K562 (cell line): ENCODE measurements around the gene MYLK2. TPM values are rescaled to one million over a fixed set of nuclear protein-coding genes. Genes with fewer than 3 reads are reported as not detected.

Experiments used
- ATAC-seq: fragments of 200-7000 bp; cut with Tn5 transposase; 3 replicates; pipeline ENCODE4 v1.9.1; 2020; ENCODE audit warnings: moderate library complexity
- BruUV-seq: library from RNA; stranded (reverse); fragments of 400-500 nt; replicated peaks from 2 replicates; lab custom pipeline; 2021; lab: Mats Ljungman, UMichigan
- CTCF ChIA-PET: fragments of 300-600 bp; formaldehyde crosslinking; extraction: SDS; loops from one replicate; lab custom pipeline; 2021; ENCODE audit warnings: low intra/inter-chr PET ratio; lab: Yijun Ruan, JAX
- POLR2A ChIA-PET: fragments of 300-600, 350-650 bp; sonication (Branson Sonifier 250); formaldehyde crosslinking; extraction: SDS; loops from one replicate; lab custom pipeline; 2021; ENCODE audit warnings: antibody characterized with exemption, inconsistent platforms; lab: Yijun Ruan, JAX
- DNase-seq, 4 experiments: peaks; one replicate each; pipeline versions ENCODE4 v3.0.0 to v3.0.0-alpha.2; 2011 to 2018; ENCODE audit warnings: low spot score in 3 of 4, mixed read lengths in 3 of 4; ENCODE audit errors: extremely low read depth in 1 of 4
- FAIRE-seq: peaks from 2 replicates; lab custom pipeline; 2011; peaks lifted over from hg19 to GRCh38; lab: Jason Lieb, UNC
- H2AFZ ChIP-seq: 2 replicates; pipeline ENCODE4 v1.6.0; 2011; ENCODE audit warnings: low read depth, low read length, control low read depth, inconsistent platforms
- H3K27ac ChIP-seq: fragments of 200-600 bp; 3 replicates; pipeline ENCODE4 v1.8.0; 2011; ENCODE audit warnings: low read depth, mild to moderate bottlenecking, control low read depth, inconsistent platforms, low read length, moderate library complexity, mixed read lengths; ENCODE audit errors: extremely low read depth
- H3K27me3 ChIP-seq, 2 experiments: fragments of 300-600 bp in 1 of 2; 2 replicates in 1 of 2; 3 replicates in 1 of 2; pipeline versions ENCODE4 v1.6.0 to v1.8.0; 2011; ENCODE audit warnings: inconsistent platforms in 2 of 2, low read length in 2 of 2, mild to moderate bottlenecking in 1 of 2, mixed read lengths in 1 of 2, moderate library complexity in 1 of 2; ENCODE audit not compliant: control insufficient read depth in 2 of 2, insufficient read depth in 2 of 2
- H3K36me3 ChIP-seq: fragments of 300-600 bp; 3 replicates; pipeline ENCODE4 v1.8.0; 2011; ENCODE audit warnings: mild to moderate bottlenecking, low read length, inconsistent platforms; ENCODE audit not compliant: control insufficient read depth, insufficient read depth
- H3K4me1 ChIP-seq, 2 experiments: fragments of 200-600 bp in 1 of 2; replicated peaks in 1 of 2; 2 replicates in 1 of 2; 3 replicates in 1 of 2; pipeline versions ENCODE4 v1.5.1 to v1.8.0; 2011; ENCODE audit warnings: inconsistent platforms in 2 of 2, low read length in 2 of 2, mild to moderate bottlenecking in 1 of 2, mixed read lengths in 1 of 2, moderate library complexity in 1 of 2; ENCODE audit not compliant: control insufficient read depth in 2 of 2, insufficient read depth in 2 of 2
- H3K4me2 ChIP-seq: 2 replicates; pipeline ENCODE4 v1.6.1; 2011; ENCODE audit warnings: low read length, control low read depth, inconsistent platforms, mixed read lengths; ENCODE audit not compliant: insufficient read depth
- H3K4me3 ChIP-seq: fragments of 200-600 bp; sonication (generic), shearing (Covaris generic); 2 replicates; pipeline ENCODE4 v1.5.1; 2016; ENCODE audit warnings: control low read depth, inconsistent platforms
- H3K79me2 ChIP-seq: fragments of 200-600 bp; 3 replicates; pipeline ENCODE4 v1.8.0; 2011; ENCODE audit warnings: low read length, inconsistent platforms; ENCODE audit not compliant: control insufficient read depth, insufficient read depth
- H3K9ac ChIP-seq, 2 experiments: 2 replicates each; pipeline versions ENCODE4 v1.6.0 to v1.6.1; 2011; ENCODE audit warnings: low read depth in 2 of 2, low read length in 2 of 2, control low read depth in 1 of 2, inconsistent platforms in 1 of 2, mild to moderate bottlenecking in 1 of 2, mixed read lengths in 1 of 2; ENCODE audit not compliant: insufficient read depth in 1 of 2
- H3K9me1 ChIP-seq: one replicate; pipeline ENCODE4 v1.6.0; 2011; ENCODE audit warnings: inconsistent platforms, mild to moderate bottlenecking, low read length, moderate library complexity; ENCODE audit not compliant: control insufficient read depth, insufficient read depth
- H3K9me3 ChIP-seq: replicated peaks from 2 replicates; pipeline ENCODE4 v1.5.1; 2011; ENCODE audit warnings: low read depth, low read length, inconsistent platforms; ENCODE audit not compliant: control insufficient read depth, insufficient read depth
- H4K20me1 ChIP-seq: replicated peaks from 2 replicates; pipeline ENCODE4 v1.6.1; 2011; ENCODE audit warnings: low read length, inconsistent platforms, mixed read lengths; ENCODE audit not compliant: control insufficient read depth, insufficient read depth
- CBX1 ChIP-seq: sonication (generic); IDR thresholded peaks from 2 replicates; pipeline ENCODE4 v1.6.1; 2016; ENCODE audit warnings: antibody characterized with exemption, low read depth, mild to moderate bottlenecking
- KAT2B ChIP-seq: IDR thresholded peaks from one replicate; pipeline ENCODE4 v1.6.1; 2012; ENCODE audit warnings: low read depth, mild to moderate bottlenecking, control low read depth, inconsistent platforms, low read length, moderate library complexity
- MNT ChIP-seq, 2 experiments: fragments of 450-650 bp; conservative IDR thresholded peaks; 2 replicates each; pipeline ENCODE4 v1.6.1; 2017; ENCODE audit warnings: mild to moderate bottlenecking in 2 of 2, moderate library complexity in 2 of 2
- NCOA6 ChIP-seq: fragments of 450-650 bp; IDR thresholded peaks from 2 replicates; pipeline ENCODE4 v1.6.1; 2017; ENCODE audit warnings: mild to moderate bottlenecking
- SIRT6 ChIP-seq: IDR thresholded peaks from one replicate; pipeline ENCODE4 v1.6.1; 2012; ENCODE audit warnings: low read depth, mild to moderate bottlenecking, control low read depth, inconsistent platforms, low read length, moderate library complexity
- SMAD4 ChIP-seq: fragments of 250-450 bp; sonication (Bioruptor Pico); conservative IDR thresholded peaks from 2 replicates; pipeline ENCODE4 v1.8.0; 2021; ENCODE audit warnings: inconsistent platforms, mild to moderate bottlenecking, moderate library complexity
- SMARCA5 ChIP-seq: fragments of 450-650 bp; IDR thresholded peaks from 2 replicates; pipeline ENCODE4 v1.6.1; 2016
- ZNF436 ChIP-seq: fragments of 250-450, 450-650 bp; sonication (Bioruptor Pico); formaldehyde crosslinking; IDR thresholded peaks from 2 replicates; pipeline ENCODE4 v1.7.0; 2020; ENCODE audit warnings: mild to moderate bottlenecking
- ZSCAN32 ChIP-seq: fragments of 450-650 bp; formaldehyde crosslinking; IDR thresholded peaks from 2 replicates; pipeline ENCODE4 v1.4.0; 2020; ENCODE audit warnings: mild to moderate bottlenecking, moderate library complexity
- in situ Hi-C: fragments of 300-500 bp; cut with MboI; formaldehyde crosslinking; loops from 4 replicates; pipeline ENCODE4 v1.15.0; 2018; ENCODE audit warnings: inconsistent platforms, mixed read lengths
- intact Hi-C: fragments of 100-400 bp; cut with micrococcal nuclease; formaldehyde crosslinking; loops from 2 replicates; pipeline ENCODE4 v1.14.2; 2022
- polyA plus RNA-seq, 8 experiments: library from polyadenylated mRNA; depleted of rRNA in 4 of 8; stranded (reverse) in 5 of 8; unstranded in 3 of 8; fragments of >200 nt; fragmentation: Nextera tagmentation in 2 of 8; fragmentation: Illumina TruSeq in 1 of 8; extraction: Ambion mirVana in 2 of 8; extraction: Trizol in 1 of 8; gene quantifications; 2 replicates each; pipeline versions ENCODE4 v1.2.1 to v1.2.3, GENCODE V29; 2011 to 2014; ENCODE audit warnings: inconsistent platforms in 1 of 8, missing spikeins in 1 of 8
- total RNA-seq, 7 experiments: library from RNA; depleted of rRNA in 6 of 7; stranded (reverse); fragments of >200 nt in 6 of 7; fragmentation: Illumina TruSeq in 2 of 7; extraction: Trizol in 2 of 7; gene quantifications; 2 replicates each; pipeline versions ENCODE4 v1.2.1 to v1.2.3, GENCODE V29; 2011 to 2021; ENCODE audit warnings: low replicate concordance in 1 of 7
- TF ChIP-seq, protein P1 (sequence below): fragments of 150-350 bp; conservative IDR thresholded peaks from 2 replicates; pipeline ENCODE4 v1.6.1; 2014; ENCODE audit warnings: low read length
- TF ChIP-seq, protein P2 (sequence below): sonication (generic); formaldehyde crosslinking; IDR thresholded peaks from 2 replicates; pipeline ENCODE4 v1.8.1; 2023; ENCODE audit warnings: mild to moderate bottlenecking, missing genetic modification reagents
- TF ChIP-seq, protein P3 (sequence below): fragments of 450-650 bp; formaldehyde crosslinking; IDR thresholded peaks from 2 replicates; pipeline ENCODE4 v1.4.0; 2020; ENCODE audit warnings: mild to moderate bottlenecking, moderate library complexity

Gene MYLK2
- total and polyA plus RNA-seq, 9 of the 15 experiments (the other 6 are each of a cell fraction or from before 2014, with no cell fraction given), result 0.07 to 0.53 (median 0.18) TPM; not detected in 2

DNA sequence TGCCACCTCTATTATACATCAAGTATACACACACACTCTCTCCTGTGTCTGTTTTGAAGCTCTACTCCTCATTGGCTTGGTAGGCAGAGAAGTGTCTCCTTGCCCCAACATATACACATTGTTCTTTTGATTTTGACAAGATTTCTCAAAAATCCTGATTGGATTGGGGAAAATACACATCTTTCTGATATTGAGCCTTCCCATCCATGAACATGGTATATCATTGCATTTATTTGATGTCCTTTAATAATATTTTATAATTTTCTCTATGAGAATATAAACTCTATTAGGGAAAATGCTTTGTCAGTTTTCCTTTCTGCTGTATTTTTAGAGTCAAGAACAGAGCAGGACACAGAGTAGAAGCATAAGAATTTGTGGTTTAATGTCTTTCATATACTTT, 58.5 kb downstream of the MYLK2 start:
- no peak overlapping the region for H2AFZ ChIP-seq
- peaks cover 0 to 8% of the 10 kb centered on the region in 2 experiments; a peak in 2 of 5 replicates for H3K4me1 ChIP-seq
- no TSS peak for BruUV-seq
- TF ChIP-seq SMAD4 (CRISPR knock-in tag) (no peak), KAT2B (no peak), NCOA6 (no peak), CBX1 (no peak), SMARCA5 (no peak), ZSCAN32 (CRISPR knock-in tag) (no peak), MNT (conservative IDR thresholded peaks at IDR 0.05) (no peak), ZNF436 (no peak), SIRT6 (no peak)
- TF ChIP-seq, protein P1, sequence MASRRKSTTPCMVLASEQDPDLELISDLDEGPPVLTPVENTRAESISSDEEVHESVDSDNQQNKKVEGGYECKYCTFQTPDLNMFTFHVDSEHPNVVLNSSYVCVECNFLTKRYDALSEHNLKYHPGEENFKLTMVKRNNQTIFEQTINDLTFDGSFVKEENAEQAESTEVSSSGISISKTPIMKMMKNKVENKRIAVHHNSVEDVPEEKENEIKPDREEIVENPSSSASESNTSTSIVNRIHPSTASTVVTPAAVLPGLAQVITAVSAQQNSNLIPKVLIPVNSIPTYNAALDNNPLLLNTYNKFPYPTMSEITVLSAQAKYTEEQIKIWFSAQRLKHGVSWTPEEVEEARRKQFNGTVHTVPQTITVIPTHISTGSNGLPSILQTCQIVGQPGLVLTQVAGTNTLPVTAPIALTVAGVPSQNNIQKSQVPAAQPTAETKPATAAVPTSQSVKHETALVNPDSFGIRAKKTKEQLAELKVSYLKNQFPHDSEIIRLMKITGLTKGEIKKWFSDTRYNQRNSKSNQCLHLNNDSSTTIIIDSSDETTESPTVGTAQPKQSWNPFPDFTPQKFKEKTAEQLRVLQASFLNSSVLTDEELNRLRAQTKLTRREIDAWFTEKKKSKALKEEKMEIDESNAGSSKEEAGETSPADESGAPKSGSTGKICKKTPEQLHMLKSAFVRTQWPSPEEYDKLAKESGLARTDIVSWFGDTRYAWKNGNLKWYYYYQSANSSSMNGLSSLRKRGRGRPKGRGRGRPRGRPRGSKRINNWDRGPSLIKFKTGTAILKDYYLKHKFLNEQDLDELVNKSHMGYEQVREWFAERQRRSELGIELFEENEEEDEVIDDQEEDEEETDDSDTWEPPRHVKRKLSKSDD, result no peak
- TF ChIP-seq, protein P2, sequence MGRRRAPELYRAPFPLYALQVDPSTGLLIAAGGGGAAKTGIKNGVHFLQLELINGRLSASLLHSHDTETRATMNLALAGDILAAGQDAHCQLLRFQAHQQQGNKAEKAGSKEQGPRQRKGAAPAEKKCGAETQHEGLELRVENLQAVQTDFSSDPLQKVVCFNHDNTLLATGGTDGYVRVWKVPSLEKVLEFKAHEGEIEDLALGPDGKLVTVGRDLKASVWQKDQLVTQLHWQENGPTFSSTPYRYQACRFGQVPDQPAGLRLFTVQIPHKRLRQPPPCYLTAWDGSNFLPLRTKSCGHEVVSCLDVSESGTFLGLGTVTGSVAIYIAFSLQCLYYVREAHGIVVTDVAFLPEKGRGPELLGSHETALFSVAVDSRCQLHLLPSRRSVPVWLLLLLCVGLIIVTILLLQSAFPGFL, result no peak
- TF ChIP-seq, protein P3, sequence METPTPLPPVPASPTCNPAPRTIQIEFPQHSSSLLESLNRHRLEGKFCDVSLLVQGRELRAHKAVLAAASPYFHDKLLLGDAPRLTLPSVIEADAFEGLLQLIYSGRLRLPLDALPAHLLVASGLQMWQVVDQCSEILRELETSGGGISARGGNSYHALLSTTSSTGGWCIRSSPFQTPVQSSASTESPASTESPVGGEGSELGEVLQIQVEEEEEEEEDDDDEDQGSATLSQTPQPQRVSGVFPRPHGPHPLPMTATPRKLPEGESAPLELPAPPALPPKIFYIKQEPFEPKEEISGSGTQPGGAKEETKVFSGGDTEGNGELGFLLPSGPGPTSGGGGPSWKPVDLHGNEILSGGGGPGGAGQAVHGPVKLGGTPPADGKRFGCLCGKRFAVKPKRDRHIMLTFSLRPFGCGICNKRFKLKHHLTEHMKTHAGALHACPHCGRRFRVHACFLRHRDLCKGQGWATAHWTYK, result no peak
- no peak for FAIRE-seq
- H3K4me2 ChIP-seq, result no peak overlapping the region
- H3K9ac ChIP-seq, result no peak overlapping the region
- intact Hi-C loops, result no loop called here
- in situ Hi-C loops, result no loop called here
- no peaks in the 10 kb centered on the region for H3K9me3 ChIP-seq
- CTCF ChIA-PET, result no interaction called here
- peaks cover 6 to 7% of the 10 kb centered on the region in 2 experiments; a peak in 2 of 5 replicates for H3K27me3 ChIP-seq
- ATAC-seq, result no peak
- no peak overlapping the region for H3K27ac ChIP-seq
- H4K20me1 ChIP-seq, result no peaks in the 10 kb centered on the region; the same call in 1 of the 2 replicates
- no peaks in the 10 kb centered on the region for H3K79me2 ChIP-seq
- H3K4me3 ChIP-seq, result no peak overlapping the region
- no peaks in the 10 kb centered on the region for H3K36me3 ChIP-seq
- DNase-seq, result no peak
- H3K9me1 ChIP-seq, result no peaks in the 10 kb centered on the region
- POLR2A ChIA-PET, result no interaction called here
